Endothelial cell of umbilical vein (primary cell): Measurements from ENCODE around the gene ZG16B. TPM values are rescaled to one million over a fixed set of nuclear protein-coding genes. Genes with fewer than 3 reads are reported as not detected.

Source experiments
- BruUV-seq: library from RNA; stranded (reverse); fragments of 400-500 nt; replicated peaks from 2 replicates; lab custom pipeline; 2021; lab: Mats Ljungman, UMichigan
- CTCF ChIA-PET: fragments of 300-600, 350-600 bp; sonication (Branson Sonifier 250); formaldehyde crosslinking; loops from one replicate; lab custom pipeline; 2021; ENCODE audit warnings: antibody characterized with exemption, inconsistent platforms; lab: Charles Lee
- POLR2A ChIA-PET: fragments of 300-600, 350-600 bp; sonication (Branson Sonifier 250); formaldehyde crosslinking; loops from one replicate; lab custom pipeline; 2021; ENCODE audit warnings: antibody characterized with exemption, inconsistent platforms; lab: Charles Lee
- DNase-seq: peaks from one replicate; pipeline ENCODE4 v3.0.0-alpha.2; 2011; ENCODE audit warnings: low read depth, low spot score
- FAIRE-seq: peaks from 2 replicates; lab custom pipeline; 2011; peaks lifted over from hg19 to GRCh38; lab: Jason Lieb, UNC
- H2AFZ ChIP-seq: 2 replicates; pipeline ENCODE4 v1.6.0; 2012; ENCODE audit warnings: low read depth, low read length, control low read depth, inconsistent platforms
- H3K27ac ChIP-seq: 2 replicates; pipeline ENCODE4 v1.5.1; 2011; ENCODE audit warnings: low read depth, mild to moderate bottlenecking, control low read depth, low read length, moderate library complexity; ENCODE audit not compliant: insufficient read depth
- H3K27me3 ChIP-seq, 2 experiments: 2 replicates each; pipeline versions ENCODE4 v1.6.0 to v1.6.1; 2011; ENCODE audit warnings: low read length in 2 of 2, mixed read lengths in 1 of 2; ENCODE audit not compliant: control insufficient read depth in 2 of 2, insufficient read depth in 2 of 2
- H3K36me3 ChIP-seq, 2 experiments: 2 replicates in 1 of 2; 3 replicates in 1 of 2; pipeline ENCODE4 v1.5.1; 2011; ENCODE audit warnings: low read length in 2 of 2, mild to moderate bottlenecking in 1 of 2, moderate library complexity in 1 of 2; ENCODE audit not compliant: control insufficient read depth in 2 of 2, insufficient read depth in 2 of 2; ENCODE audit errors: extremely low read depth in 1 of 2
- H3K4me1 ChIP-seq: 3 replicates; pipeline ENCODE4 v1.5.1; 2011; ENCODE audit warnings: mild to moderate bottlenecking, low read length; ENCODE audit not compliant: control insufficient read depth, insufficient read depth; ENCODE audit errors: extremely low read depth
- H3K4me2 ChIP-seq: 2 replicates; pipeline ENCODE4 v1.6.1; 2011; ENCODE audit warnings: low read length, control low read depth, mixed read lengths; ENCODE audit not compliant: insufficient read depth
- H3K4me3 ChIP-seq, 3 experiments: fragments of 200-600 bp in 1 of 3; sonication (generic), shearing (Covaris generic) in 1 of 3; replicated peaks in 1 of 3; 2 replicates each; pipeline ENCODE4 v1.5.1; 2011 to 2016; ENCODE audit warnings: control low read depth in 3 of 3, low read length in 3 of 3, mild to moderate bottlenecking in 2 of 3, inconsistent platforms in 1 of 3, low read depth in 1 of 3, moderate library complexity in 1 of 3; ENCODE audit not compliant: insufficient read depth in 1 of 3
- H3K79me2 ChIP-seq: 2 replicates; pipeline ENCODE4 v1.6.0; 2012; ENCODE audit warnings: low read length, inconsistent platforms; ENCODE audit not compliant: control insufficient read depth, insufficient read depth
- H3K9ac ChIP-seq: replicated peaks from 2 replicates; pipeline ENCODE3; 2011; ENCODE audit warnings: low read length, control low read depth; ENCODE audit not compliant: insufficient read depth; ENCODE audit errors: extremely low read depth
- H3K9me1 ChIP-seq: replicated peaks from 3 replicates; pipeline ENCODE4 v1.6.0; 2011; ENCODE audit warnings: mild to moderate bottlenecking, low read length; ENCODE audit not compliant: control insufficient read depth, insufficient read depth; ENCODE audit errors: extremely low read depth
- H3K9me3 ChIP-seq: replicated peaks from 2 replicates; pipeline ENCODE4 v1.5.1; 2012; ENCODE audit warnings: low read length, inconsistent platforms; ENCODE audit not compliant: control insufficient read depth, insufficient read depth
- H4K20me1 ChIP-seq: replicated peaks from 2 replicates; pipeline ENCODE3; 2011; ENCODE audit warnings: mild to moderate bottlenecking, low read length; ENCODE audit not compliant: control insufficient read depth, insufficient read depth; ENCODE audit errors: extremely low read depth
- CTCF ChIP-seq, 2 donors: IDR thresholded peaks; 1 replicate in 1 of 2; 2 replicates in 1 of 2; pipeline ENCODE4 v1.5.1; 2011; ENCODE audit warnings: low read length in 2 of 2, mild to moderate bottlenecking in 2 of 2, moderate library complexity in 2 of 2, control low read depth in 1 of 2, inconsistent platforms in 1 of 2, low read depth in 1 of 2; ENCODE audit not compliant: insufficient read depth in 1 of 2; ENCODE audit errors: extremely low read depth in 1 of 2
- EZH2 ChIP-seq: IDR thresholded peaks from 2 replicates; pipeline ENCODE4 v1.6.1; 2012; ENCODE audit warnings: borderline replicate concordance, low read depth, mild to moderate bottlenecking, moderate library complexity, low read length, inconsistent platforms; ENCODE audit not compliant: severe bottlenecking
- FOS ChIP-seq: IDR thresholded peaks from 2 replicates; pipeline ENCODE4 v1.6.1; 2011; ENCODE audit warnings: mild to moderate bottlenecking, low read length, moderate library complexity, borderline replicate concordance; ENCODE audit not compliant: insufficient read depth
- GATA2 ChIP-seq: IDR thresholded peaks from 2 replicates; pipeline ENCODE4 v1.7.0; 2011; ENCODE audit warnings: low read depth, mild to moderate bottlenecking, moderate library complexity, mixed read lengths, low read length; ENCODE audit not compliant: insufficient read length, insufficient read depth
- JUN ChIP-seq: IDR thresholded peaks from 2 replicates; pipeline ENCODE4 v1.6.1; 2011; ENCODE audit warnings: borderline replicate concordance, low read depth; ENCODE audit not compliant: insufficient read length, insufficient read depth
- MAX ChIP-seq: IDR thresholded peaks from 2 replicates; pipeline ENCODE4 v1.6.1; 2011; ENCODE audit not compliant: insufficient read depth, insufficient read length
- MYC ChIP-seq: IDR thresholded peaks from one replicate; pipeline ENCODE4 v1.6.1; 2011; ENCODE audit warnings: mild to moderate bottlenecking, low read depth, low read length
- POLR2A ChIP-seq: IDR thresholded peaks from 2 replicates; pipeline ENCODE4 v1.6.1; 2012; ENCODE audit warnings: low read depth, mild to moderate bottlenecking, control low read depth, low read length
- POLR2AphosphoS5 ChIP-seq: IDR thresholded peaks from 2 replicates; pipeline ENCODE4 v1.6.1; 2012; ENCODE audit warnings: low read depth, mild to moderate bottlenecking, control low read depth, low read length, moderate library complexity; ENCODE audit not compliant: insufficient read depth
- dilution Hi-C: fragments of 300-500 bp; cut with MboI; formaldehyde crosslinking; loops from one replicate; pipeline ENCODE4 v1.15.0; 2019; ENCODE audit warnings: low sequenced_read_pairs; ENCODE audit not compliant: extremely low pct_ligation_motif_present
- intact Hi-C: fragments of 100-400 bp; cut with micrococcal nuclease; formaldehyde crosslinking; loops from one replicate; pipeline ENCODE4 v1.10.0; 2022
- polyA plus RNA-seq, 4 experiments: library from polyadenylated mRNA; depleted of rRNA in 3 of 4; stranded (reverse) in 3 of 4; unstranded in 1 of 4; fragments of >200 nt; gene quantifications; 2 replicates each; pipeline versions ENCODE4 v1.2.1 to v1.2.3, GENCODE V29; 2011 to 2012; ENCODE audit warnings: missing spikeins in 1 of 4
- total RNA-seq: library from RNA; stranded (reverse); gene quantifications from 2 replicates; pipeline ENCODE4 v1.2.3, GENCODE V29; 2021

ZG16B gene
- total and polyA plus RNA-seq, 2 donors (not counting 3 experiments of a cell fraction or from before 2014, with no cell fraction given), result 0.22 TPM; not detected in 1

- intact Hi-C loops, result no loop called here
- CTCF ChIA-PET, result no interaction called here
- DNase-seq, result no peak
- no TSS peak for BruUV-seq
- H3K79me2 ChIP-seq, result no peaks in the 10 kb centered on the region
- H3K9ac ChIP-seq, result no peak overlapping the region
- H3K27ac ChIP-seq, result no peak overlapping the region
- H3K9me3 ChIP-seq, result no peaks in the 10 kb centered on the region
- H2AFZ ChIP-seq, result no peak overlapping the region
- no peak for FAIRE-seq
- H3K27me3 ChIP-seq, result peaks cover 4 to 7% of the 10 kb centered on the region in 2 experiments
- H3K4me1 ChIP-seq, result no peaks in the 10 kb centered on the region
- no peaks in the 10 kb centered on the region for H3K9me1 ChIP-seq
- H3K4me3 ChIP-seq, result no peak overlapping the region
- POLR2A ChIA-PET, result no interaction called here
- TF ChIP-seq FOS, result no peak
- TF ChIP-seq POLR2AphosphoS5, result no peak
- TF ChIP-seq MYC, result no peak
- TF ChIP-seq EZH2, result no peak
- no peak for TF ChIP-seq POLR2A
- TF ChIP-seq CTCF (IDR thresholded peaks at IDR 0.05; ENCODE audit: extremely low read depth in 1 of 2, insufficient read depth in 1 of 2, low read depth in 1 of 2, low read length in 2 of 2), result no peak
- TF ChIP-seq MAX, result no peak
- no peak for TF ChIP-seq GATA2
- no peak for TF ChIP-seq JUN
- no peak overlapping the region for H3K4me2 ChIP-seq
- H3K36me3 ChIP-seq, result no peaks in the 10 kb centered on the region
- dilution Hi-C loops, result no loop called here
- no peaks in the 10 kb centered on the region for H4K20me1 ChIP-seq
These were observed 34.5 kb upstream of the ZG16B start for GRCh38 chr16:2795395-2796143.
